GM04504 (cell line): ENCODE data around the gene RNF144A.

ENCODE experiments used
- DNase-seq: peaks from one replicate; pipeline ENCODE4 v3.0.0-alpha.2; 2012; ENCODE audit warnings: low read depth

The RNF144A gene

DNA sequence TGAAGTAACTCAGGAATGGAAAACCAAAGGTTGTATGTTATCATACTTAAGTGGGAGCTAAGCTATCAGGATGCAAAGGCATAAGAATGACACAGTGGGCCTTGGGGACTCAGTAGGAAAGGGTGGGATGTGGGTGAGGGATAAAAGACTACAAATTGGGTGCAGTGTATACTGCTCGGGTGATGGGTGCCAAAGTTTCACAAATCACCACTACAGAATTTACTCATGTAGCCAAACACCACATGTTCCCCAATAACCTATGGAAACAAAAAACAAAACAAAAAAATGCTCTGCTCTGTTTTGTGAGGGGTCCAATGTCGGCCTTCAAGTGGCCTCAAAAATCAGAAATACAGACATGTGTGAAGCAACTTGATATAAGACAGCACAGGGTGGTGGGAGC, 8.9 kb upstream of the RNF144A start:
- no peak for DNase-seq

- no peak for DNase-seq
Observed at GRCh38 chr2:6909431-6910385, 7.5 kb upstream of the RNF144A start.

GRCh38 chr2:6911721-6912120, 5.5 kb upstream of the RNF144A start:
- no peak for DNase-seq

DNA sequence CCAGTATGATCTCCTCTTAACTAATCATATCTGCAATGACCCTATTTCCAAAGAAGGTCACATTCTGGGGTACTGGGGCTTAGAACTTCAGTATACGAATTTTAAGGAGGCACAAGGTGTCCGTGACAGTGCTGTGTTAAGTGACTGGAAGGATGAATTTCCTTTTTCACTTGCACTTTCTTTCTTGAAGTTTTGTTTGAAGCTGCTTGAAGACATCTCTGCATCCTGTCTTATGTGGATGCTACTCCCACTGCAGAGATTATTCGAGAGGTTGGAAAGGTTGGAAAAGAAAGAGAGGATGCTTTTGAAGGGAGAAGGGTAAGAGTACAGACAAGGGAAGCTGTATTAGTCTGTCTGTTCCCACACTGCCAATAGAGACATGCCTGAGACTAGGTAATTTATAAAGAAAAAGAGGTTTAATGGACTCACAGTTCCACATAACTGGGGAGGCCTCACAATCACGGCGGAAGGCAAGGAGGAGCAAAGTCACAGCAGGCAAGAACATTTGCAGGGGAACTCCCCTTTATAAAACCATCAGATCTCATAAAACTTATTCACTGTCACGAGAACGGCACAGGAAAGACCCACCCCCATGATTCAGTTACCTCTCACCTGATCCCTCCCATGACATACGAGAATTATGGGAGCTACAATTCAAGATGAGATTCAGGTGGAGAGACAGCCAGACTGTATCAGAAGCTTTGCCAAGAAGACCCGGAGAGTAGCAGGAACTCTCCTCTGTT, 3.6 kb upstream of the RNF144A start:
- no peak for DNase-seq

- no peak for DNase-seq
Observed at GRCh38 chr2:6914828-6915227, 2.4 kb upstream of the RNF144A start.

- no peak for DNase-seq
Observed at GRCh38 chr2:6915399-6915798, 1.8 kb upstream of the RNF144A start.

GRCh38 chr2:6916224-6916623, 988 bp upstream of the RNF144A start:
- DNase-seq: no peak

- no peak for DNase-seq
Observed at GRCh38 chr2:6916736-6917070, 509 bp upstream of the RNF144A start.

DNA sequence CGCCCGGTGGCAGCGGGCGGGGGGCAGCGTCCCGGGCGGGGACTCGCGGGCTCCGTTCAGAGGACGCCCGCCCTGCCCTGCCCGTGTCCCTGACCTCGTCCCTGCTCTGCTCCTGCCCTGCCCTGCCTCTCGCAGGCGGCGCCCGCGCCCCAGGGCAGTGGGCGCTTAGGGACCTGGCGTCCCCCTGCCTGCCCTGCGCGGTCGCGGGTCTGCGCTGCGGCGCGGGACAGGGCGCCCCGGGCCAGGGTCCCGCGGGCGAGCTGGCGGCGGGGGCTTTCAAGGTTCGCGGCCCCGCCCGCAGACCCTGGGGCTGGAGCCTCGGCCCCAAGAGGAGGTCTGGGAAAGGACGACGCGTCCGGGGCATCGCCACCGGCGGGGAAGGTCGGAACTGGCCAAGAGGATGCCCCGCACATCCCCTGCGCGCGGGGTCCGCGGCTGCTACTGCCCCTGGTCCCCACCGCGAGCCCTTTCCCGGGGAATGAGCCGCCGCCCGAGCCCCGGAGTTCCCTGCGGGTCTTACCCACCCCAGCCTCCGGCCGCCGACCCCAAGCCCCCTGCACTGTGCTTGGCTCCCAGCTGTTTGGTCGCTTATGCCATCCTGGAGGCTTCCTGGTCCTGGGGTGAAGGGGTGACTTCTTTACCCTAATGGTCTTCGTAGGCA, 679 bp downstream of the RNF144A start:
- no peak for DNase-seq

GRCh38 chr2:6919901-6920742, 2.9 kb downstream of the RNF144A start:
- no peak for DNase-seq

- DNase-seq: no peak
Observed at GRCh38 chr2:6920743-6921064, 3.5 kb downstream of the RNF144A start.

- DNase-seq: no peak
Observed at GRCh38 chr2:6921321-6921922, 4.2 kb downstream of the RNF144A start.

DNA sequence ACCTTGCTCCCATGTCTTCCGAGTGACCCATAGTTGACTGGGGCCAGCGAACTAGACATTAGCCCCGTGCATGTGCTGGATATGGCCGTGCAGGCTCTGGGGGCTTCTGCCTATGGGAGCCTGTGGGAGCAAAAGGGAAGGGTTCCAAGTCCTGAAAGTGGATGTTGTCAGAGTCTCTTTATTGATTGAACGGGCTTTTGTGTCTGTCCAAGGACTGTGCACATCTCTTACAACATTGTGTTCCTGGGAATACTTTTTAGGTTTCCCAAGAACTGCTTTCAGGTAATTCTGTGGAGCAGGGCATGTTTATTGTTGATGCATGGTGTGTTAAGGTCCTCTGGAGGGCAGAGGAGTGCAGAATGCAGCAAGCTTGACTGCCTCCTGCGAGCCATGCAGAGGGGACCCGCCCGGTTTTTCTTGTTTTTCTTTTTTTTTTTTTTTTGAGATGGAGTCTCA, 5.0 kb downstream of the RNF144A start:
- no peak for DNase-seq

GRCh38 chr2:6923319-6923718, 6.1 kb downstream of the RNF144A start:
- DNase-seq: no peak

DNA sequence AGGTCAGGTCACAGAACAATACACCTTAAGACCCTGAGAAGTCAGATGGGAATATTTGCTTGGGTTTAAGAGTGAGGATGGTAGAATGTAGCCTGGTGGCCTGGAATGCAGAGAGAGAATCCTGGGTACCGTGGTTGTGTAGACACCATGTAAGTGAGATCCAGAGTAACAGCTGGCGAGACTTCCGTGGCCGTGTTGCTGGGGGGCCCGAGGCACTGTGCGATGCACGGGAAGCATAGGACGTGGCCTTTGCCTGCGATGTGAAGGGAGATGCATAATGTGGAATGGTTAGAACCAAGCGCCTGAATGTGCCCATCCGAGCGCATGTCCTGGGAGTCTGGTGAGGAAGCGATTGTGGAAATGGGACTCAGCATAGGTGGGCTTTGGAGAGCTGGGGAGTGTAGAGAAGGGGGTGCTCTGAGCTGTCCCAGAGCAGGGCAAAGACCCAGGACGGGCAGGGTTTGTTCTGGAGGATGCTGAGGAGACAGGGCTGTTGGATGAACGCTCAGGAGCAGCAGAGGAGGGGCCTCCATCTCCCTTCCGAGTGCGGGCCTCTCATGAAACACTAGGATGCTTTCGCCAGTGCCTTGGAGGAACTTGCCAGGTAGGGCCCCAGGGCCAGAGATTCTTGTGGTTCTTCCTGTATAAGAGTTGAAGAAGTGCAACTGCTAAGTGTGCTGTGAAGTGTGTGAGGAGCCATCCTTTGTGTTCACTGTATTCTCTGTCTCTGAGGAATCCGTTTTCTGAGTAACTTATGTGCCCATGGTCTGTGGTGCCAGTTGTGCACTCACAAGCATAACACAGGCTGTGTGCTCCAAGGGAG, 7.1 kb downstream of the RNF144A start:
- no peak for DNase-seq

GRCh38 chr2:6924924-6925409, 7.8 kb downstream of the RNF144A start:
- no peak for DNase-seq

- no peak for DNase-seq
Observed at GRCh38 chr2:6926071-6926732, 9.0 kb downstream of the RNF144A start.

DNA sequence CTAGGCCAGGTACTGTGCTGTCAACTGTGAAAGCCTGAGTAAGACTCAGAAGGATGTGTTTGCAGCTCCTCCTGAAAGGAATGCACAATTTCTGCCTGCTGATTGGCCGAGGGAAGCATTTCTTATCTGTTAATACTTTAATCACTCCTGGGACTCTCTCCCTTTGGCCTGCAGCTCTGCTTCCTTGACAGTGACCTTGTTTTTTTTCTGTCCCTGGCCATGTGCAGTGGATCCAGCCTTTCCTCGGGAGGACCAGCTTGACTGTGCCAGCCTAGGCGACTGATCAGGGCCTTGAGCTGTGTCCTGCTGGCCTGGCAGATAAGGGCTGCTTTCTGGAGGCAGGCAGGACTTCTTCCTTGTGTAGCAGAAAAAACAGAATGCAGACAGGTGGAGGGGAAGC, 10.0 kb downstream of the RNF144A start:
- no peak for DNase-seq

- no peak for DNase-seq
Observed at GRCh38 chr2:6927753-6928152, 10.5 kb downstream of the RNF144A start.

DNA sequence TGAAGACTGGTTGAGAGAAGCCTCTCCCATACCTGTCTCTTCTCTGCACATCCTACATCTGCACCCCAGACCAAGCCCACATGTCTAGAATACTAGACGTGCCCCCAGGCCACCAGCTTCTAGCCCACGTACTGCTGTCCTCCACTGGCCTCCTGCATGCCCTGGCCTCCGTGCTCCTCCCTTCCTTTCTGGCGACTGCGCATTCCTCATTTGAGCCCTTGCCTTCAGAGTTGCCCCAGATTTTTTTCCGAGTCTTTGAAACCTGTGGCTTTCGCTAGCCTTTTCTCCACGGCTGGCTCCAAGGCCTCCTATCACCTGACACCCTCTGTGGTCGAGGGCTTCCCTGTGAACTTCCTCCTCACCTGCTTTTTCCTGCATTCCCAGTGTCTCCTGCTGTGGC, 11.2 kb downstream of the RNF144A start:
- no peak for DNase-seq
